GM12878 (cell line): ENCODE results near the gene PADI3. TPM values are rescaled to one million over a fixed set of nuclear protein-coding genes. Genes with fewer than 3 reads are reported as not detected.

Experiments
- ATAC-seq: fragments of 200-7000 bp; cut with Tn5 transposase; 3 replicates; pipeline ENCODE4 v1.9.1; 2020; ENCODE audit warnings: mild to moderate bottlenecking, moderate library complexity
- BruUV-seq: library from RNA; stranded (reverse); fragments of 400-500 nt; replicated peaks from 2 replicates; lab custom pipeline; 2021; lab: Mats Ljungman, UMichigan
- CTCF ChIA-PET: fragments of 300-600 bp; sonication (Branson Sonifier 250); formaldehyde crosslinking; extraction: SDS; loops from one replicate; lab custom pipeline; 2021; ENCODE audit warnings: inconsistent platforms; lab: Yijun Ruan, JAX
- POLR2A ChIA-PET: fragments of 350-600 bp; formaldehyde crosslinking; extraction: SDS; loops from one replicate; lab custom pipeline; 2021; ENCODE audit warnings: inconsistent platforms; lab: Charles Lee
- RAD21 ChIA-PET: fragments of 300-600 bp; sonication (Branson Sonifier 250); formaldehyde crosslinking; loops from one replicate; lab custom pipeline; 2023; ENCODE audit warnings: antibody characterized with exemption; ENCODE audit not compliant: unreplicated experiment; lab: Charles Lee
- SMC1A ChIA-PET: fragments of 300-600 bp; sonication (Branson Sonifier 250); formaldehyde crosslinking; loops from one replicate; lab custom pipeline; 2023; ENCODE audit not compliant: unreplicated experiment, uncharacterized antibody; lab: Charles Lee
- DNase-seq: peaks from one replicate; pipeline ENCODE4 v3.0.0-alpha.2; 2011; ENCODE audit warnings: low read depth, low spot score
- FAIRE-seq: peaks from 3 replicates; lab custom pipeline; 2011; peaks lifted over from hg19 to GRCh38; lab: Jason Lieb, UNC
- H2AFZ ChIP-seq: 2 replicates; pipeline ENCODE4 v1.6.0; 2011; ENCODE audit warnings: low read depth, low read length, control low read depth; ENCODE audit not compliant: control insufficient read depth
- H3K27ac ChIP-seq: 2 replicates; pipeline ENCODE4 v1.5.1; 2011; ENCODE audit warnings: control low read depth; ENCODE audit not compliant: control insufficient read depth, insufficient read depth
- H3K27me3 ChIP-seq, 2 experiments: replicated peaks in 1 of 2; 2 replicates each; pipeline versions ENCODE4 v1.6.0 to v1.6.1; 2011; ENCODE audit warnings: low read length in 1 of 2; ENCODE audit not compliant: control insufficient read depth in 2 of 2, insufficient read depth in 2 of 2
- H3K36me3 ChIP-seq, 2 experiments: 2 replicates each; pipeline ENCODE4 v1.5.1; 2011; ENCODE audit warnings: low read length in 1 of 2; ENCODE audit not compliant: control insufficient read depth in 2 of 2, insufficient read depth in 2 of 2
- H3K4me1 ChIP-seq: 2 replicates; pipeline ENCODE4 v1.6.1; 2011; ENCODE audit warnings: mild to moderate bottlenecking, low read length, moderate library complexity, mixed read lengths; ENCODE audit not compliant: control insufficient read depth, insufficient read depth
- H3K4me2 ChIP-seq: 2 replicates; pipeline ENCODE4 v1.6.0; 2011; ENCODE audit warnings: control low read depth; ENCODE audit not compliant: control insufficient read depth, insufficient read depth
- H3K4me3 ChIP-seq: fragments of 200-600 bp; sonication (generic); 2 replicates; pipeline ENCODE4 v1.5.1; 2016
- H3K79me2 ChIP-seq: 2 replicates; pipeline ENCODE4 v1.6.0; 2011; ENCODE audit warnings: low read length; ENCODE audit not compliant: control insufficient read depth, insufficient read depth
- H3K9ac ChIP-seq: 2 replicates; pipeline ENCODE4 v1.8.0; 2011; ENCODE audit warnings: low read length, control low read depth, mixed read lengths; ENCODE audit not compliant: control insufficient read depth, insufficient read depth
- H3K9me3 ChIP-seq: replicated peaks from 3 replicates; pipeline ENCODE4 v1.5.1; 2011; ENCODE audit warnings: mild to moderate bottlenecking, low read length; ENCODE audit not compliant: control insufficient read depth, insufficient read depth
- H4K20me1 ChIP-seq: 2 replicates; pipeline ENCODE4 v1.6.0; 2011; ENCODE audit not compliant: control insufficient read depth, insufficient read depth
- BMI1 ChIP-seq: fragments of 450-650 bp; IDR thresholded peaks from 2 replicates; pipeline ENCODE4 v1.6.1; 2016; ENCODE audit warnings: mild to moderate bottlenecking, moderate library complexity, borderline replicate concordance
- IKZF1 ChIP-seq: fragments of 450-650 bp; conservative IDR thresholded peaks from 2 replicates; pipeline ENCODE4 v1.6.1; 2017; ENCODE audit warnings: antibody characterized with exemption, mild to moderate bottlenecking
- KAT2A ChIP-seq: conservative IDR thresholded peaks from 2 replicates; pipeline ENCODE4 v1.6.1; 2011; ENCODE audit warnings: low read depth, low read length; ENCODE audit not compliant: control insufficient read depth
- SMAD5 ChIP-seq: IDR thresholded peaks from 2 replicates; pipeline ENCODE4 v1.6.1; 2016; ENCODE audit warnings: antibody characterized with exemption, low read depth
- SREBF1 ChIP-seq: IDR thresholded peaks from 2 replicates; pipeline ENCODE4 v1.6.1; 2012; ENCODE audit warnings: mild to moderate bottlenecking, low read length
- STAT1 ChIP-seq: fragments of 450-650 bp; conservative IDR thresholded peaks from 2 replicates; pipeline ENCODE4 v1.6.1; 2014; ENCODE audit warnings: antibody characterized with exemption, mild to moderate bottlenecking
- ZNF207 ChIP-seq: fragments of 450-650 bp; IDR thresholded peaks from 2 replicates; pipeline ENCODE4 v1.6.1; 2014; ENCODE audit warnings: antibody characterized with exemption, mild to moderate bottlenecking, borderline replicate concordance
- whole genome bisulfite sequencing: methylation state at CpG from one replicate; pipeline ENCODE4 v1.1.6; 2016; ENCODE audit warnings: low lambda C conversion rate; ENCODE audit not compliant: insufficient replicate concordance, insufficient coverage; ENCODE audit errors: missing lambda C conversion rate; 5-methylcytosine and 5-hydroxymethylcytosine counted together
- in situ Hi-C: fragments of 300-500 bp; cut with MboI; formaldehyde crosslinking; loops from 9 replicates; pipeline ENCODE4 v1.14.3; 2018; ENCODE audit warnings: mixed read lengths
- intact Hi-C: fragments of 100-400 bp; cut with micrococcal nuclease; formaldehyde crosslinking; loops from one replicate; pipeline ENCODE4 v1.14.2; 2022; ENCODE audit not compliant: unreplicated experiment
- microRNA-seq: library from miRNA; unstranded; fragments of <30 nt; microRNA quantifications from one replicate; pipeline ENCODE4, GENCODE V29; 2018
- polyA plus RNA-seq, 11 experiments: library from polyadenylated mRNA; depleted of rRNA in 4 of 11; unstranded in 6 of 11; stranded (reverse) in 5 of 11; fragments of >200 nt; fragmentation: Nextera tagmentation in 4 of 11; fragmentation: Illumina TruSeq in 1 of 11; extraction: Ambion mirVana in 4 of 11; extraction: Trizol in 1 of 11; gene quantifications; 1 replicate in 1 of 11; 2 replicates in 10 of 11; pipeline versions ENCODE4 v1.2.1 to v1.2.3, GENCODE V29; 2011 to 2016; ENCODE audit warnings: inconsistent platforms in 2 of 11, missing spikeins in 2 of 11, low read depth in 1 of 11
- small RNA-seq: library from RNA; depleted of rRNA; stranded (forward); fragments of <200 nt; gene quantifications from one replicate; pipeline ENCODE3, GENCODE V24; 2014
- total RNA-seq, 4 experiments: library from RNA; depleted of rRNA in 3 of 4; stranded (reverse); fragments of >200 nt in 3 of 4; fragmentation: Illumina TruSeq in 1 of 4; extraction: Trizol in 1 of 4; gene quantifications; 2 replicates each; pipeline versions ENCODE4 v1.2.1 to v1.2.3, GENCODE V29; 2013 to 2021

The PADI3 gene
- total and polyA plus RNA-seq, 10 of the 15 experiments (the other 5 are each of a cell fraction or from before 2014, with no cell fraction given) = 0.01 TPM; not detected in 9

DNA sequence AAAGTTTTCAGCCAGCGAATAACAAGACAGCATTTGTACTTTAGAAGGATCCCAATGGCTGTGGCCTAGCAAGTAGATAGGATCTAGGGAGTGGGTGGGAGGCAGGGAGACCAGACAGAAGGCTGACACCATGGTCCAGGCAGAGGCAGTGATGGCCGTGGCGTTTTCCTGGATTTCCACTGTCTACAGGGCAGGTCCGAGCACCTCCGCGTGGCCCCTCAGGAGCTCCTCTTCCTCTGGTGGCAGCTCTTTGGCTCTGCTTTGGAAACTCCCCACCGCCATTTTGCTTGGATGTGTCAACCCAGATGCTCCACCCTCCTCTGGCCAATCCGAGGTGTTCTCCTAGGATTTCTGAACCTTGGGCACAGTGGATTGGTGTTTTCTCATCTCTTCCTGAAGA lies 84.2 kb downstream of the PADI3 start:
- Histone ChIP-seq H3K79me2 (no peaks in the 10 kb centered on the region), H2AFZ (no peak overlapping the region), H3K27me3 (peaks cover 0 to 6% of the 10 kb centered on the region in 2 experiments; a peak in 3 of 4 replicates), H3K36me3 (no peaks in the 10 kb centered on the region), H3K9ac (no peak overlapping the region), H3K27ac (no peak overlapping the region), H3K4me2 (no peak overlapping the region), H3K9me3 (no peaks in the 10 kb centered on the region; the same call in 2 of the 3 replicates), H4K20me1 (no peaks in the 10 kb centered on the region), H3K4me3 (no peak overlapping the region), H3K4me1 (no peaks in the 10 kb centered on the region)
- RAD21 ChIA-PET = no interaction called here
- intact Hi-C loops (loop anchor here (10.0 kb wide), 1 partner anchor 98 kb away; no protein-coding TSS in a partner anchor), in situ Hi-C loops (loop anchor here (5.0 kb wide), 1 partner anchor 216 kb away; the partner anchor contains the start of gene PADI2)
- DNase-seq (no peak), FAIRE-seq (no peak), ATAC-seq (no peak)
- no peak for TF ChIP-seq BMI1
- TF ChIP-seq STAT1 = no peak
- no peak for TF ChIP-seq SREBF1
- no peak for TF ChIP-seq ZNF207
- no peak for TF ChIP-seq SMAD5
- no peak for TF ChIP-seq KAT2A
- no peak for TF ChIP-seq IKZF1
- POLR2A ChIA-PET = no interaction called here
- whole genome bisulfite sequencing = 34% methylated on average over 8 of the region's 8 CpGs
- SMC1A ChIA-PET = interaction anchor here (1.3 kb wide), 1 partner anchor 207 kb away, joined by 4 read pairs; no protein-coding TSS in a partner anchor
- BruUV-seq = no TSS peak
- CTCF ChIA-PET = interaction anchor here (1.1 kb wide), 1 partner anchor 207 kb away, joined by 3 read pairs; no protein-coding TSS in a partner anchor

Small RNAs within 50 kb of the gene (microRNA-seq; reads per million reads assigned to microRNA genes)
- gene MIR3972 = not detected

Small RNAs within 50 kb of the gene (small RNA-seq; reads per million reads assigned to genes)
- not detected for gene MIR3972

Other genes starting within 250 kb of the PADI3 start
- 14.1 and 20.3 TPM in 2 replicates for gene ATP13A2, start 237.2 kb upstream of the PADI3 start, total RNA-seq (2014; rRNA removed)
- gene ATP13A2, start 237.2 kb upstream of the PADI3 start, total RNA-seq (2014; rRNA removed; fragmentation: Illumina TruSeq; extraction: Trizol) = 6.9 and 8.4 TPM in 2 replicates
- gene ATP13A2, start 237.2 kb upstream of the PADI3 start, total RNA-seq (2021) = 23.9 and 30.5 TPM in 2 replicates
- gene ATP13A2, start 237.2 kb upstream of the PADI3 start, polyA plus RNA-seq (2011; rRNA removed) = 3.1 and 6.0 TPM in 2 replicates
- gene ATP13A2, start 237.2 kb upstream of the PADI3 start, polyA plus RNA-seq (2014; fragmentation: Illumina TruSeq; extraction: Trizol) = 1.6 and 7.6 TPM in 2 replicates
- gene ATP13A2, start 237.2 kb upstream of the PADI3 start, polyA plus RNA-seq (2014; fragmentation: Nextera tagmentation; extraction: Ambion mirVana) = under 1 TPM; 0.24 to 0.75 TPM
- gene ATP13A2, start 237.2 kb upstream of the PADI3 start, polyA plus RNA-seq (2014; rRNA removed) = 21.4 and 23.3 TPM in 2 replicates
- 10 to 100 TPM in 1 of 2 experiments, 1 to 10 TPM in 1; 4.2 to 19.3 TPM for gene ATP13A2, start 237.2 kb upstream of the PADI3 start, polyA plus RNA-seq (2016; fragmentation: Nextera tagmentation; extraction: Ambion mirVana)
- 185 and 207 TPM in 2 replicates for gene SDHB, start 195.1 kb upstream of the PADI3 start, total RNA-seq (2014; rRNA removed)
- 147 and 157 TPM in 2 replicates for gene SDHB, start 195.1 kb upstream of the PADI3 start, total RNA-seq (2014; rRNA removed; fragmentation: Illumina TruSeq; extraction: Trizol)
- 122 and 124 TPM in 2 replicates for gene SDHB, start 195.1 kb upstream of the PADI3 start, total RNA-seq (2021)
- gene SDHB, start 195.1 kb upstream of the PADI3 start, polyA plus RNA-seq (2011; rRNA removed) = 319 and 379 TPM in 2 replicates
- gene SDHB, start 195.1 kb upstream of the PADI3 start, polyA plus RNA-seq (2014; fragmentation: Illumina TruSeq; extraction: Trizol) = 192 and 230 TPM in 2 replicates
- gene SDHB, start 195.1 kb upstream of the PADI3 start, polyA plus RNA-seq (2014; fragmentation: Nextera tagmentation; extraction: Ambion mirVana) = 100 to 1,000 TPM; 101 to 215 TPM
- 164 and 174 TPM in 2 replicates for gene SDHB, start 195.1 kb upstream of the PADI3 start, polyA plus RNA-seq (2014; rRNA removed)
- 100 to 1,000 TPM; 249 to 263 TPM for gene SDHB, start 195.1 kb upstream of the PADI3 start, polyA plus RNA-seq (2016; fragmentation: Nextera tagmentation; extraction: Ambion mirVana)
- 0.05 and 0.06 TPM in 2 replicates for gene PADI2, start 129.6 kb upstream of the PADI3 start, total RNA-seq (2014; rRNA removed)
- 0.09 TPM in 2 replicates for gene PADI2, start 129.6 kb upstream of the PADI3 start, total RNA-seq (2014; rRNA removed; fragmentation: Illumina TruSeq; extraction: Trizol)
- gene PADI2, start 129.6 kb upstream of the PADI3 start, total RNA-seq (2021) = 0.18 and 0.21 TPM in 2 replicates
- gene PADI2, start 129.6 kb upstream of the PADI3 start, polyA plus RNA-seq (2011; rRNA removed) = 1.9 and 3.0 TPM in 2 replicates
- 0.06 and 0.19 TPM in 2 replicates for gene PADI2, start 129.6 kb upstream of the PADI3 start, polyA plus RNA-seq (2014; fragmentation: Illumina TruSeq; extraction: Trizol)
- under 1 TPM; 0.05 to 0.09 TPM for gene PADI2, start 129.6 kb upstream of the PADI3 start, polyA plus RNA-seq (2014; fragmentation: Nextera tagmentation; extraction: Ambion mirVana)
- 0.09 and 0.10 TPM in 2 replicates for gene PADI2, start 129.6 kb upstream of the PADI3 start, polyA plus RNA-seq (2014; rRNA removed)
- gene PADI2, start 129.6 kb upstream of the PADI3 start, polyA plus RNA-seq (2016; fragmentation: Nextera tagmentation; extraction: Ambion mirVana) = under 1 TPM in 1 of 2 experiments, not detected in 1; 0.17 TPM
- gene PADI1, start 44.0 kb upstream of the PADI3 start, total RNA-seq (2014; rRNA removed) = not detected in 2 replicates
- gene PADI1, start 44.0 kb upstream of the PADI3 start, total RNA-seq (2014; rRNA removed; fragmentation: Illumina TruSeq; extraction: Trizol) = not detected in 2 replicates
- gene PADI1, start 44.0 kb upstream of the PADI3 start, total RNA-seq (2021) = not detected in 2 replicates
- gene PADI1, start 44.0 kb upstream of the PADI3 start, polyA plus RNA-seq (2011; rRNA removed) = not detected in 2 replicates
- gene PADI1, start 44.0 kb upstream of the PADI3 start, polyA plus RNA-seq (2014; fragmentation: Illumina TruSeq; extraction: Trizol) = not detected in 2 replicates
- not detected for gene PADI1, start 44.0 kb upstream of the PADI3 start, polyA plus RNA-seq (2014; fragmentation: Nextera tagmentation; extraction: Ambion mirVana)
- gene PADI1, start 44.0 kb upstream of the PADI3 start, polyA plus RNA-seq (2014; rRNA removed) = 0.05 TPM in 1 of 2 replicates, not detected in the other
- not detected for gene PADI1, start 44.0 kb upstream of the PADI3 start, polyA plus RNA-seq (2016; fragmentation: Nextera tagmentation; extraction: Ambion mirVana)
- 0.11 TPM in 1 of 2 replicates, not detected in the other for gene PADI4, start 59.1 kb downstream of the PADI3 start, total RNA-seq (2014; rRNA removed)
- 0.09 TPM in 1 of 2 replicates, not detected in the other for gene PADI4, start 59.1 kb downstream of the PADI3 start, total RNA-seq (2014; rRNA removed; fragmentation: Illumina TruSeq; extraction: Trizol)
- gene PADI4, start 59.1 kb downstream of the PADI3 start, total RNA-seq (2021) = 0.13 and 0.15 TPM in 2 replicates
- 0.13 and 0.15 TPM in 2 replicates for gene PADI4, start 59.1 kb downstream of the PADI3 start, polyA plus RNA-seq (2011; rRNA removed)
- gene PADI4, start 59.1 kb downstream of the PADI3 start, polyA plus RNA-seq (2014; fragmentation: Illumina TruSeq; extraction: Trizol) = 0.09 TPM in 1 of 2 replicates, not detected in the other
- under 1 TPM in 1 of 2 experiments, not detected in 1; 0.15 TPM for gene PADI4, start 59.1 kb downstream of the PADI3 start, polyA plus RNA-seq (2014; fragmentation: Nextera tagmentation; extraction: Ambion mirVana)
- gene PADI4, start 59.1 kb downstream of the PADI3 start, polyA plus RNA-seq (2014; rRNA removed) = 0.08 and 0.24 TPM in 2 replicates
- gene PADI4, start 59.1 kb downstream of the PADI3 start, polyA plus RNA-seq (2016; fragmentation: Nextera tagmentation; extraction: Ambion mirVana) = under 1 TPM; 0.39 to 0.47 TPM
- gene PADI6, start 123.1 kb downstream of the PADI3 start, total RNA-seq (2014; rRNA removed) = not detected in 2 replicates
- gene PADI6, start 123.1 kb downstream of the PADI3 start, total RNA-seq (2014; rRNA removed; fragmentation: Illumina TruSeq; extraction: Trizol) = not detected in 2 replicates
- gene PADI6, start 123.1 kb downstream of the PADI3 start, total RNA-seq (2021) = not detected in 2 replicates
- gene PADI6, start 123.1 kb downstream of the PADI3 start, polyA plus RNA-seq (2011; rRNA removed) = not detected in 2 replicates
- gene PADI6, start 123.1 kb downstream of the PADI3 start, polyA plus RNA-seq (2014; fragmentation: Illumina TruSeq; extraction: Trizol) = not detected in 2 replicates
- gene PADI6, start 123.1 kb downstream of the PADI3 start, polyA plus RNA-seq (2014; fragmentation: Nextera tagmentation; extraction: Ambion mirVana) = not detected
- not detected in 2 replicates for gene PADI6, start 123.1 kb downstream of the PADI3 start, polyA plus RNA-seq (2014; rRNA removed)
- gene PADI6, start 123.1 kb downstream of the PADI3 start, polyA plus RNA-seq (2016; fragmentation: Nextera tagmentation; extraction: Ambion mirVana) = not detected
- 62.9 and 77.6 TPM in 2 replicates for gene RCC2, start 190.6 kb downstream of the PADI3 start, total RNA-seq (2014; rRNA removed)
- 85.1 and 93.4 TPM in 2 replicates for gene RCC2, start 190.6 kb downstream of the PADI3 start, total RNA-seq (2014; rRNA removed; fragmentation: Illumina TruSeq; extraction: Trizol)
- gene RCC2, start 190.6 kb downstream of the PADI3 start, total RNA-seq (2021) = 176 TPM in 2 replicates
- 34.4 and 60.5 TPM in 2 replicates for gene RCC2, start 190.6 kb downstream of the PADI3 start, polyA plus RNA-seq (2011; rRNA removed)
- gene RCC2, start 190.6 kb downstream of the PADI3 start, polyA plus RNA-seq (2014; fragmentation: Illumina TruSeq; extraction: Trizol) = 88.3 and 128 TPM in 2 replicates
- 100 to 1,000 TPM in 1 of 2 experiments, 10 to 100 TPM in 1; 38.3 to 124 TPM for gene RCC2, start 190.6 kb downstream of the PADI3 start, polyA plus RNA-seq (2014; fragmentation: Nextera tagmentation; extraction: Ambion mirVana)
- gene RCC2, start 190.6 kb downstream of the PADI3 start, polyA plus RNA-seq (2014; rRNA removed) = 99.6 and 118 TPM in 2 replicates
- 10 to 100 TPM; 10.7 to 32.2 TPM for gene RCC2, start 190.6 kb downstream of the PADI3 start, polyA plus RNA-seq (2016; fragmentation: Nextera tagmentation; extraction: Ambion mirVana)